Endothelial cell of umbilical vein (primary cell): Measurements from ENCODE around the gene TMEM144. TPM values are rescaled to one million over a fixed set of nuclear protein-coding genes. Genes with fewer than 3 reads are reported as not detected.

Experiments used
- BruUV-seq: library from RNA; stranded (reverse); fragments of 400-500 nt; replicated peaks from 2 replicates; lab custom pipeline; 2021; lab: Mats Ljungman, UMichigan
- CTCF ChIA-PET: fragments of 300-600, 350-600 bp; sonication (Branson Sonifier 250); formaldehyde crosslinking; loops from one replicate; lab custom pipeline; 2021; ENCODE audit warnings: antibody characterized with exemption, inconsistent platforms; lab: Charles Lee
- POLR2A ChIA-PET: fragments of 300-600, 350-600 bp; sonication (Branson Sonifier 250); formaldehyde crosslinking; loops from one replicate; lab custom pipeline; 2021; ENCODE audit warnings: antibody characterized with exemption, inconsistent platforms; lab: Charles Lee
- DNase-seq: peaks from one replicate; pipeline ENCODE4 v3.0.0-alpha.2; 2011; ENCODE audit warnings: low read depth, low spot score
- FAIRE-seq: peaks from 2 replicates; lab custom pipeline; 2011; peaks lifted over from hg19 to GRCh38; lab: Jason Lieb, UNC
- H2AFZ ChIP-seq: 2 replicates; pipeline ENCODE4 v1.6.0; 2012; ENCODE audit warnings: low read depth, low read length, control low read depth, inconsistent platforms
- H3K27ac ChIP-seq: 2 replicates; pipeline ENCODE4 v1.5.1; 2011; ENCODE audit warnings: low read depth, mild to moderate bottlenecking, control low read depth, low read length, moderate library complexity; ENCODE audit not compliant: insufficient read depth
- H3K27me3 ChIP-seq, 2 experiments: 2 replicates each; pipeline versions ENCODE4 v1.6.0 to v1.6.1; 2011; ENCODE audit warnings: low read length in 2 of 2, mixed read lengths in 1 of 2; ENCODE audit not compliant: control insufficient read depth in 2 of 2, insufficient read depth in 2 of 2
- H3K36me3 ChIP-seq, 2 experiments: 2 replicates in 1 of 2; 3 replicates in 1 of 2; pipeline ENCODE4 v1.5.1; 2011; ENCODE audit warnings: low read length in 2 of 2, mild to moderate bottlenecking in 1 of 2, moderate library complexity in 1 of 2; ENCODE audit not compliant: control insufficient read depth in 2 of 2, insufficient read depth in 2 of 2; ENCODE audit errors: extremely low read depth in 1 of 2
- H3K4me1 ChIP-seq: 3 replicates; pipeline ENCODE4 v1.5.1; 2011; ENCODE audit warnings: mild to moderate bottlenecking, low read length; ENCODE audit not compliant: control insufficient read depth, insufficient read depth; ENCODE audit errors: extremely low read depth
- H3K4me2 ChIP-seq: 2 replicates; pipeline ENCODE4 v1.6.1; 2011; ENCODE audit warnings: low read length, control low read depth, mixed read lengths; ENCODE audit not compliant: insufficient read depth
- H3K4me3 ChIP-seq, 3 experiments: fragments of 200-600 bp in 1 of 3; sonication (generic), shearing (Covaris generic) in 1 of 3; replicated peaks in 1 of 3; 2 replicates each; pipeline ENCODE4 v1.5.1; 2011 to 2016; ENCODE audit warnings: control low read depth in 3 of 3, low read length in 3 of 3, mild to moderate bottlenecking in 2 of 3, inconsistent platforms in 1 of 3, low read depth in 1 of 3, moderate library complexity in 1 of 3; ENCODE audit not compliant: insufficient read depth in 1 of 3
- H3K79me2 ChIP-seq: 2 replicates; pipeline ENCODE4 v1.6.0; 2012; ENCODE audit warnings: low read length, inconsistent platforms; ENCODE audit not compliant: control insufficient read depth, insufficient read depth
- H3K9ac ChIP-seq: replicated peaks from 2 replicates; pipeline ENCODE3; 2011; ENCODE audit warnings: low read length, control low read depth; ENCODE audit not compliant: insufficient read depth; ENCODE audit errors: extremely low read depth
- H3K9me1 ChIP-seq: replicated peaks from 3 replicates; pipeline ENCODE4 v1.6.0; 2011; ENCODE audit warnings: mild to moderate bottlenecking, low read length; ENCODE audit not compliant: control insufficient read depth, insufficient read depth; ENCODE audit errors: extremely low read depth
- H3K9me3 ChIP-seq: replicated peaks from 2 replicates; pipeline ENCODE4 v1.5.1; 2012; ENCODE audit warnings: low read length, inconsistent platforms; ENCODE audit not compliant: control insufficient read depth, insufficient read depth
- H4K20me1 ChIP-seq: replicated peaks from 2 replicates; pipeline ENCODE3; 2011; ENCODE audit warnings: mild to moderate bottlenecking, low read length; ENCODE audit not compliant: control insufficient read depth, insufficient read depth; ENCODE audit errors: extremely low read depth
- CTCF ChIP-seq, 2 donors: IDR thresholded peaks; 1 replicate in 1 of 2; 2 replicates in 1 of 2; pipeline ENCODE4 v1.5.1; 2011; ENCODE audit warnings: low read length in 2 of 2, mild to moderate bottlenecking in 2 of 2, moderate library complexity in 2 of 2, control low read depth in 1 of 2, inconsistent platforms in 1 of 2, low read depth in 1 of 2; ENCODE audit not compliant: insufficient read depth in 1 of 2; ENCODE audit errors: extremely low read depth in 1 of 2
- EZH2 ChIP-seq: IDR thresholded peaks from 2 replicates; pipeline ENCODE4 v1.6.1; 2012; ENCODE audit warnings: borderline replicate concordance, low read depth, mild to moderate bottlenecking, moderate library complexity, low read length, inconsistent platforms; ENCODE audit not compliant: severe bottlenecking
- FOS ChIP-seq: IDR thresholded peaks from 2 replicates; pipeline ENCODE4 v1.6.1; 2011; ENCODE audit warnings: mild to moderate bottlenecking, low read length, moderate library complexity, borderline replicate concordance; ENCODE audit not compliant: insufficient read depth
- MYC ChIP-seq: IDR thresholded peaks from one replicate; pipeline ENCODE4 v1.6.1; 2011; ENCODE audit warnings: mild to moderate bottlenecking, low read depth, low read length
- POLR2AphosphoS5 ChIP-seq: IDR thresholded peaks from 2 replicates; pipeline ENCODE4 v1.6.1; 2012; ENCODE audit warnings: low read depth, mild to moderate bottlenecking, control low read depth, low read length, moderate library complexity; ENCODE audit not compliant: insufficient read depth
- dilution Hi-C: fragments of 300-500 bp; cut with MboI; formaldehyde crosslinking; loops from one replicate; pipeline ENCODE4 v1.15.0; 2019; ENCODE audit warnings: low sequenced_read_pairs; ENCODE audit not compliant: extremely low pct_ligation_motif_present
- intact Hi-C: fragments of 100-400 bp; cut with micrococcal nuclease; formaldehyde crosslinking; loops from one replicate; pipeline ENCODE4 v1.10.0; 2022
- polyA plus RNA-seq, 4 experiments: library from polyadenylated mRNA; depleted of rRNA in 3 of 4; stranded (reverse) in 3 of 4; unstranded in 1 of 4; fragments of >200 nt; gene quantifications; 2 replicates each; pipeline versions ENCODE4 v1.2.1 to v1.2.3, GENCODE V29; 2011 to 2012; ENCODE audit warnings: missing spikeins in 1 of 4
- total RNA-seq: library from RNA; stranded (reverse); gene quantifications from 2 replicates; pipeline ENCODE4 v1.2.3, GENCODE V29; 2021

TMEM144 gene
- total and polyA plus RNA-seq, 2 donors (not counting 3 experiments of a cell fraction or from before 2014, with no cell fraction given), result 10.5 to 23.0 TPM

- H3K27me3 ChIP-seq, result no peaks in the 10 kb centered on the region
- DNase-seq (peak; percentile 60), FAIRE-seq (no peak)
- peaks cover 50% of the 10 kb centered on the region for H3K4me1 ChIP-seq
- H3K36me3 ChIP-seq, result peaks cover 0 to 5% of the 10 kb centered on the region in 2 experiments
- intact Hi-C loops (no loop called here), dilution Hi-C loops (loop anchor here (25.0 kb wide), 1 partner anchor 156 kb away; no protein-coding TSS in a partner anchor)
- BruUV-seq, result no TSS peak
- no peaks in the 10 kb centered on the region for H4K20me1 ChIP-seq
- peak overlapping the region; percentile 54 for H3K27ac ChIP-seq
- H3K9me1 ChIP-seq, result no peaks in the 10 kb centered on the region
- POLR2A ChIA-PET, result no interaction called here
- H3K79me2 ChIP-seq, result peaks cover 81% of the 10 kb centered on the region
- peak overlapping the region; percentile 3 for H2AFZ ChIP-seq
- H3K4me2 ChIP-seq, result peak overlapping the region; percentile 92
- H3K4me3 ChIP-seq, result peak overlapping the region; percentile 24 to 94 (median 53)
- no peaks in the 10 kb centered on the region for H3K9me3 ChIP-seq
- H3K9ac ChIP-seq, result peak overlapping the region; percentile 82
- CTCF ChIA-PET, result interaction anchor here (1.9 kb wide), 1 partner anchor 172 kb away, joined by 4 read pairs; no protein-coding TSS in a partner anchor
- TF ChIP-seq MYC (no peak), POLR2AphosphoS5 (no peak), EZH2 (no peak), CTCF (IDR thresholded peaks at IDR 0.05; ENCODE audit: extremely low read depth in 1 of 2, insufficient read depth in 1 of 2, low read depth in 1 of 2, low read length in 2 of 2) (no peak), FOS (no peak)
Observed at GRCh38 chr4:158168606-158169005, 41.7 kb upstream of the TMEM144 start.
